Stimulated activated CD4-positive, alpha-beta T cell treated with anti-CD3 and anti-CD28 coated beads, Interleukin-2, amount 100 ng/mL, for 48 hours (primary cell): ENCODE data around the gene SLC25A26.
"Not testable (repeated sequence)": the region's sequence is repeated elsewhere in the genome, so short reads cannot be mapped to it uniquely, and the experiment has no call there.

Source experiments
- DNase-seq, 2 donors: peaks; one replicate each; pipeline ENCODE4 v3.0.0-alpha.2; 2020

The SLC25A26 gene

DNA sequence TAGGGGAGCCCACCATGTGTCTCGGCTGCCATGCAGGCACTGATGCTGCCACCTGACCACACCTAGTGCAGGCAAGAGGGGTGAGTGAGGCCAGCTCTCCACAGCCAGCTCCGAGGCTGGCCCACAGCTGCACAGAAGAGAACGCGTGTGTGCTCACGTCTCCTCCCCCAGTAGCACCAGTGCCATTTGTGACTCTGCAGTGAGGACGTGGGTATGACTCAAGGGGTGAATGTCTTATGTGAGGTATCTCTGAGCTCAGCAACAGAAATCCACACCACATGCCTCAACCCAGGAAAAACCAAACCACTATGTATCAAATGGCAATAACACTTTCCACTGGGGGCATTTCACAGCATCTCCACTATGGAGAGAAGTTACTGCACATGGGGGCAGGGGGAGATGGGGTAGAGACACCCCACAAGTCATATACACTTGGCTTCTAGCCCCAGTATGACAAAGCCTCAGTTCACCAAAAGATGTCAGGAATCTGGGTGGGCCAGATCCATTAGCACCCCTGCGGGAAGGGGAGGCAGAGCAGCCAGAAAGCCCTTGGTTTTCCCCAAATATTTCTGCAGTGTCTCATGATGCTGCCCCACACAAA lies 192.4 kb downstream of the SLC25A26 start:
- DNase-seq: no peak

DNA sequence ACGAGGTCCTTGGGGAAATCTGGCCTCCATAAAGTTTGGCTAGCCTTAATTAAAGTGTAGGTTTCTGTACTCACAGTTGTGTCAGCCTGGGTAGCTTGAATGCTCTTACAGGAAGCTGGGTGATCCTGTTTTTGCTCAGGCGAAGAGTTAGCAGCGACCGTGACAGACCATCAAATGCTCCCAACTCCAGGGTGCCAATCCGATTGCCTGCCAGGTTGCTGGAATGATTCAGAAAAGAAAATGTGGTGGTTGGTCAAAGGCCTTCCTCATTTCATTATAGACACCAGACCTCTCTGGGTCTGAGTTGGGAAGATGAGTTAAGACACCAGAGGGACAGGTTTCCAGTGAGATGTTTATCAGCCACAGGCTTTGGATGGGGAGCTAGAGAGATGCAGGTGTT lies 194.0 kb downstream of the SLC25A26 start:
- no peak for DNase-seq

DNA sequence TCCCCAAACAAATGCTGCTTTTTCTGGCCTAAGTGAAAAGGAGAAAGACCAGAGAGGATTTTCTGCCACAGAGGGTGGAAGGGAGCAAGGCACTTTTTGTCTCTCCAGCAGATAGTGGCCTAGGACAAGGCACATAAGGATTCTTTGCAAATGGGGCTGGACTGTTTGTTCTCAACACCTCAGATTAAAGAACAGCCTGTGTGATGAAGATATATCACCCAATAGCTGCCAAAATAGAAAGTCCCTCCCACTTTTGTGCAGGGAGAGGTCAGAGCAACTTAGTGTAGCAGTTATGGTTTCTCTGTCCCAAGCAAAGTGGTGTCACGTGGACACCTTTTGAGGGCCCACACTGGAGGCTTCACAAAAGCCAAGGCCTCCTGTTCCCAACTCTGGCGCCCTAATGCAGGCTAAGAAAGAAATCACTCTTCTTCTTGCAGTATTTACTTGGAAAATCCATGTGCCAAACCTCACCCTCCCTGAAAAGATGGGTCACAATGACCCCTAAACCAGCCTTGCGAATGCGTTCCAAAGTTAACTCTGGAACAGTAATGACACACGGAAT lies 195.1 kb downstream of the SLC25A26 start:
- no peak for DNase-seq

DNA sequence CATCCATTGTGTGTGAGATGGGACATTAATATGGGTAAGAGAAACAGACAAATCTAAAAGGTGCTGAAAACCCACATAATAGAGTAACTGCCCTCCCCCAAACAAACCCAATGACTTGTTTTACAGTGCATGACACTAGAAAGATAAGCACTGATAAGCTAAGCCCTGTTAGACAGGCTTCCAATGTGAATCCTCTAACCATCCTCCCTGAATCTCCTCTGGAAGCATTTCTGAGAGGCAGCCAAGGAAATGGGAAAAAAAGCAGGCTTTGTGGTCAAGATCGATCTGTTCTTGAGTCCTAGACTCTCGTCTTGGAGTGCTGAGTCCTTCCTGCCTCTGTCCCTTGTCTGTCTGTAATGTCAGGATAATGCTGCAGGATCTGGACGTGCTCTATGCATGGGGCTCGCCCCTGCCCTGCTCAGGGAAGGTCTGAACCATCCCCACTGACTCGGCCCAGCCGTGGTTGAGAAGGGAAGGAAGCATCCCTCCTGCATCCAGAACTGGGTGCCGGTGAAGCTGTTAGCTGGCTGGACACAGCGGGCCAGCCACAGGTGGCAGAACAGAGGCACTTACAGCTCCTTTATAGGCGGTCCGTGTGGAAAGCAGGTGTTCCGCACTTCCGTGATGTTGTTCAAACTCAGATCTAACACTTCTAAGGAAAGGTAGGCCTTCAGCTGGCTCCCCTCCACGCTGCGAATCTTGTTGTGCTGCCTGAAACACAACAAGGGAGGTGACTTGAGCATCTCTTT lies 195.9 kb downstream of the SLC25A26 start:
- DNase-seq: no peak

DNA sequence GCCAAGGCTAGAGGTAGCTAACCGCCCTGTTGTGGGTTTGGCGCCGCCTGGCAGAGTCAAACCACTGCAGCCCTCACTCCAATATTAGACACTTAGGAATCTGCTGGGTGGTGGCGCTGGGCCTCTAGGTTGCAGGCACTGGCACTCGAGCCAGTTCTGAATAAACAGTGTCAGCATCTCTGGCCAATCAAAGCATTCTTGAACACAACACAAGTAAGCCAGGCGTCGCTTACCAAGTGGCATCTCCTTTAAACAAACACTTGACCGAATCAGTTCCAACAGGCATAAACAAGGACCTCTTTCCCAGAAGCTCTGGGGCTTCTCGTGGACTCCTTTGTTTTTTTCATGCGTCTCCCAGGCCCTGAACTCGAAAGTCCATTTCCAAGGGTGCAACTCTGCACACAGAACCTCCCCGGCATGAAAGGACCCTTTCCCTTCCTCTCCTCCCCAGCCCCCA lies 197.7 kb downstream of the SLC25A26 start:
- no peak for DNase-seq

DNA sequence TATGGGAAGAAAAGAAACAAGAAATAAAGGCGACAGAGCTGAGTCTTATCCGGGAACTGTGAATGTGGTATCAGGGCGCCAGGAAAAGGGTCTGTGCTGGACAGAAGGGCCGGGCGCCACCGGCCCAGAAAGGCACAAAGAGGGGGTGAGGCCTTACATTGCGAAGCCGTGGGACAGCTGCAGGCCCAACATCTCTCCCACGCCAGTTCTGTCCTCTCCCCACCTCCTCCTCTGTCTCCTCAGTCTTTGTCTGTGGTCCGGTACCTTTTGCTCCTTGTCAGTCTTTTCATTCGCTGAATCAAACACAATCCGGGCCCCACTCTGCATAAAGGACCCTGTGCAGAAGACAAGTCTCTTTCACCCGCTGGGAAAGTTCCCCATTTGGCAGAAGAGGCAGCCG lies 198.2 kb downstream of the SLC25A26 start:
- DNase-seq: no peak

DNA sequence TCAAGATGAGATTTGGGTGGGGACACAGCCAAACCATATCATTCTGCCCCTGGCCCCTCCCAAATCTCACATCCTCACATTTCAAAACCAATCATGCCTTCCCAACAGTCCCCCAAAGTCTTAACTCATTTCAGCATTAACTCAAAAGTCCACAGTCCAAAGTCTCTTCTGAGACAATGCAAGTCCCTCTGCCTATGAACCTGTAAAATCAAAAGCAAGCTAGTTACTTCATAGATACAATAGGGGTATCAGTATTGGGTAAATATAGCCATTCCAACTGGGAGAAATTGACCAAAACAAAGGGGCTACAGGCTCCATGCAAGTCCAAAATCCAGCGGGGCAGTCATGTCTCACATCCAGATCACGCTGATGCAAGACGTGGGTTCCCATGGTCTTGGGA lies 200.3 kb downstream of the SLC25A26 start:
- not testable (repeated sequence) for DNase-seq

DNA sequence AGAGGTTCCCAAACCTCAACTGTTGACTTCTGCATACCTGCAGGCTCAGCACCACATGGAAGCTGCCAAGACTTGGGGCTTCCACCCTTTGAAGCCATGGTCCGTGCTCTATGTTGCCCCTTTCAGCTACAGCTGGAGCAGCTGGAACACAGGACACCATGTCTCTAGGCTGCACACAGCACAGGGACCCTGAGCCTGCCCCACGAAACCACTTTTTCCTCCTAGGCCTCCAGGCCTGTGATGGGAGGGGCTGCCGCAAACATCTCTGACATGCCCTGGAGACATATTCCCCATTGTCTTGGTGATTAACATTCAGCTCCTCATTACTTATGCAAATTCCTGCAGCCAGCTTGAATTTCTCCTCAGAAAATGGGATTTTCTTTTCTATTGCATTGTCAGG lies 201.1 kb downstream of the SLC25A26 start:
- not testable (repeated sequence) for DNase-seq

DNA sequence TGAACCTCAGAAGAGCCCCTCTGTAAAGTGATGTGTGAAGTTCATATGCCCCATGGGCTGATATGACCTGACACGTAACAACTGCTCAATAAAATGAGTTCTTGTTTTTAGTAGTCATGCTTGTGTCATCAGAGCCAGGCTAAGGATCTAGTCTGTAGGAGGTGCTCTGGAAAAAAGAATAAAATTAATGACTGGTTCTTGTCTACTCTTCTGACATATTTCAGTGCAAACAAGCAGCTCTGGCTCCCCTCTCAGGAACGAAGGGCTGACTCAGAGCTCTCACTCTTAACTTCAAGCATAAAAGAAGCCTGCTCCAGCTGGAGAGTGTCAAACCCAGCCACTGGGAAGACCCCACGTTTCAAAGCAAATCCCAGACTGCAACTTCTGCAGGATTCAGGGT lies 203.0 kb downstream of the SLC25A26 start:
- DNase-seq: no peak

DNA sequence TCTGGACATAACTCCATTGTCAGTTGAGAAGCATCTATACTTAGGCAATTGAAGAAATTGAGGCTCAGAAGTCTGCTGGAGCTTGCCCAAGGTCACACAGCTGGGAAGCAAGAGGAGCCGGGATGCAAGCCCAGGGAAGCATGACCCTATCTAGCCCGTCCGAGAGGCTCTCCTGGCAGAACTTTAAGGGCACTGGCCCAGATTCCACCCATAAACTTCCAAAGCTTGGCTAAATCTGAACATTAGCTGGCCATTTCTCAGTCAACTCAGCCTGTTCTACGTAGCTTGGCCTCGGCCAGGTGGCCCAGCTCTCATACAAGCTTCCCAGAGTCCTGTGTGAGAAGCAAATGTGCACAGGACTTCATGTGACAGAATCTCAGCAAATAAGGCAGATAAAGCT lies 204.2 kb downstream of the SLC25A26 start:
- no peak for DNase-seq

DNA sequence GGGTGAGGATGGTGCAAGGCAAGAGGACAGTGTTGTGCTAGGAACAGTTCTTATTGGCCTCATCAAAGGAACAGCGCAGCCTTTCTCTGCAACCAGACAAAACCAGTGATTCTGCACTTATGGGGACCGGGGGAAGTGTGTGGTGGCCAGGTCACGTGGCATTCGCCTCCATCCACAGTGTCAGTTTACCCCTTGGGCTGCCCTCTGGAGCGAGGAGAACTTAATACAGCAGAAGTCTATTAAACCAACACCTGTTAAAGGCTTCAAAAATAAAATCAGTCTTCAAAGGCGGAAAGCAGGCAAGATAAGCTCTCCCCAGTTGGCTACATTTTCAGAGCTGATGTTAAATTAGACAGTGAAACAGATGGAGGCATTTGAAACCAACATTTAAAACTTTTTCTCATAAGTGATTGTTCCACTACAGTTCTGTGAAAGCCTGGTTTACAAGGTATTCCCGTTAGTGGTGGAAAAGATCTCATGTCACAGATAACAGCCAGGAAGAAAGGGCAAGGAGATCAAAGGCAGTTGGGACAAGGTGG lies 204.8 kb downstream of the SLC25A26 start:
- no peak for DNase-seq

DNA sequence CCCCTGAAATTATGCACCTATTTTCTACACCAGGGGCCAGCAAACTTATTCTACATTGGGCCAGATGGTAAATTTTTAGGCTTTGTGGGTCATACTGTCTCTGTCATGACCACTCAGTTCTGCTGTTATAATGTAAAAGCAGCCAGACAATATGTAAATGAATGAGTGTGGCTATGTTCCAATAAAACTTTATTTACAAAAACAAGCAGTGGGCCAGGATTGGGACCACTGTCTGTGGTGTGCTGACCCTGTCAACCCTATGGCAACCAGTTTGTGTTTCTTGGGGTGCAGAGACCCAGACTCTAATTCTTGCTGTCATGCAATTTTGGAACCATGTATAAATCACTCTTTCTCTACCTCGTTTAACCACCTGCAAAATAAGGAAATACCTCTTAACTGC lies 205.3 kb downstream of the SLC25A26 start:
- DNase-seq: no peak

DNA sequence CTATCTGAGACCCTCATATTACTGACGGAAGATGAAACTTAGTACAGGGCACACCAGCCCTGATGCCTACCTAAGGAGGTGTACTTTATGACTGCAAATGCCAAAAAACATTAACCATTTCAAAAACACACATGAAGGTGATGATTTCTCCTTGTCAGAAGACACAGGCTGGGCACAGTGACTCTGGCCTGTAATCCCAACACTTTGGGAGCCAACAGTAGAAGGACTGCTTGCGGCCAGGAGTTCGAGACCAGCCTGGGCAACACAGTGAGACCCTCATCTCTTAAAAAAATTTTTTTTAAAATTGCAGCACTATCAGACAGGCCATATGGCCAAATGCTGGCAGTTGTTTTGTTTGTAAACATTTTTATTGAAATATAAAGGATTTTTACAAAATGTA lies 206.6 kb downstream of the SLC25A26 start:
- no peak for DNase-seq

DNA sequence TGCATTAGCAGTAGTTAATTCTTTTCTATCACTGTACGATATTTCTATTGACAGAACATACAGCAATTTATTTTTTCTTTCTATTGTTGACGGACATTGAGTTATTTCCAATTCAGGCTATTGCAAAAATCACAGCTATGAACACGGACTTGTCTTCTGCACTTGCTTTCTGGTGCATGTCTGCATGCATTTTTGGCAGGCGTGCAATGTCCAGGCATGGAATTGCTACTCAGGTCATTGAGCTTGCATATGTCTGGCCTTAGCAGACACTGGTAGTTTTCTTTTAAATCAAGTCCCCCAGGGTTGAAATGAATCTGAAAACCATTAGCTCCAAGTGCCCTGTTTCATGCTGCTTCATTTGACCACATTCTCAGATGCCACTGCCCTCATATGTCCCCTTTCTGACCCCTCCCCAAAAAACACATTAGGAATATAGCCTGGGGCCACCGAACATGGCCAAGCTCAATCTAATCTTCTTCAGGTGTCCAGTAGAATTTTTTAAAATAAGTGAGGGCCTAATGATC lies 207.2 kb downstream of the SLC25A26 start:
- DNase-seq: no peak
